Fibroblast of lung (primary cell): Measurements from ENCODE around the gene ADNP2.

Experiments
- CTCF ChIP-seq, 2 donors: IDR thresholded peaks in 1 of 2; conservative IDR thresholded peaks in 1 of 2; 1 replicate in 1 of 2; 2 replicates in 1 of 2; pipeline ENCODE4 v1.5.1; 2011 to 2012; ENCODE audit warnings: low read length in 2 of 2, control low read depth in 1 of 2, inconsistent platforms in 1 of 2, low read depth in 1 of 2, mild to moderate bottlenecking in 1 of 2
- EZH2 ChIP-seq: IDR thresholded peaks from 2 replicates; pipeline ENCODE4 v1.5.1; 2012; ENCODE audit warnings: low read length, control low read depth, mild to moderate bottlenecking; ENCODE audit errors: missing control alignments

- TF ChIP-seq CTCF (conservative IDR thresholded peaks at IDR 0.05 in 1 of 2, IDR thresholded peaks at IDR 0.05 in 1 of 2; ENCODE audit: low read depth in 1 of 2, low read length in 2 of 2) (no peak), EZH2 (no peak)
Observed at GRCh38 chr18:80077873-80078272, 31.2 kb upstream of the ADNP2 start.
